GM23338 (cell line): Measurements from ENCODE around the gene ASB8. TPM values are rescaled to one million over a fixed set of nuclear protein-coding genes. Genes with fewer than 3 reads are reported as not detected.

ENCODE experiments used
- ATAC-seq: fragments of 200-7000 bp; cut with Tn5 transposase; 3 replicates; pipeline ENCODE4 v1.9.1; 2020
- DNase-seq: peaks from one replicate; pipeline ENCODE4 v3.0.0-alpha.2; 2015; ENCODE audit warnings: low spot score
- H2AFZ ChIP-seq: fragments of 200-600 bp; sonication (generic); 2 replicates; pipeline ENCODE4 v1.8.0; 2016; ENCODE audit warnings: antibody characterized with exemption, mild to moderate bottlenecking, moderate library complexity
- H3F3A ChIP-seq: fragments of 200-600 bp; sonication (generic); replicated peaks from 2 replicates; pipeline ENCODE4 v1.8.0; 2017; ENCODE audit warnings: antibody characterized with exemption, mixed run types, low read depth
- H3K27ac ChIP-seq: fragments of 200-600 bp; sonication (generic); 2 replicates; pipeline ENCODE4 v1.6.1; 2016; ENCODE audit warnings: low read depth
- H3K27me3 ChIP-seq: fragments of 200-600 bp; sonication (generic); 2 replicates; pipeline ENCODE4 v1.8.0; 2016; ENCODE audit warnings: mild to moderate bottlenecking, mixed run types, moderate library complexity; ENCODE audit not compliant: insufficient read depth
- H3K36me3 ChIP-seq: fragments of 200-600 bp; sonication (generic); 2 replicates; pipeline ENCODE4 v1.8.0; 2016; ENCODE audit warnings: mild to moderate bottlenecking; ENCODE audit not compliant: insufficient read depth
- H3K4me1 ChIP-seq: fragments of 200-600 bp; sonication (generic); 2 replicates; pipeline ENCODE4 v1.8.0; 2016; ENCODE audit warnings: mild to moderate bottlenecking, moderate library complexity; ENCODE audit not compliant: insufficient read depth
- H3K4me2 ChIP-seq: fragments of 200-600 bp; sonication (generic); 2 replicates; pipeline ENCODE4 v1.7.1; 2017; ENCODE audit warnings: mixed run types
- H3K4me3 ChIP-seq: fragments of 200-600 bp; sonication (generic); 2 replicates; pipeline ENCODE4 v1.6.1; 2016; ENCODE audit warnings: mixed run types
- H3K79me2 ChIP-seq: fragments of 200-600 bp; sonication (generic); replicated peaks from 2 replicates; pipeline ENCODE4 v1.8.0; 2017; ENCODE audit warnings: mild to moderate bottlenecking; ENCODE audit not compliant: insufficient read depth
- H3K9me2 ChIP-seq: fragments of 200-600 bp; sonication (generic); 2 replicates; pipeline ENCODE4 v1.8.0; 2017; ENCODE audit not compliant: insufficient read depth
- H4K20me1 ChIP-seq: fragments of 200-600 bp; sonication (generic); replicated peaks from 2 replicates; pipeline ENCODE4 v1.8.0; 2017; ENCODE audit warnings: mild to moderate bottlenecking; ENCODE audit not compliant: insufficient read depth
- H3K27ac Mint-ChIP-seq: 2 replicates; pipeline ENCODE4 v1.8.0; 2020; ENCODE audit warnings: inconsistent platforms, mild to moderate bottlenecking, moderate library complexity, mixed read lengths
- H3K27me3 Mint-ChIP-seq: 3 replicates; pipeline ENCODE4 v1.8.0; 2022; ENCODE audit warnings: low read depth, mild to moderate bottlenecking, moderate library complexity, mixed read lengths, inconsistent platforms; ENCODE audit not compliant: insufficient read depth, poor library complexity
- H3K36me3 Mint-ChIP-seq: 3 replicates; pipeline ENCODE4 v1.8.0; 2021; ENCODE audit warnings: low read depth, mild to moderate bottlenecking, inconsistent platforms, moderate library complexity, mixed read lengths
- H3K4me1 Mint-ChIP-seq: 3 replicates; pipeline ENCODE4 v1.8.0; 2020; ENCODE audit warnings: mild to moderate bottlenecking, inconsistent platforms, mixed read lengths
- H3K4me3 Mint-ChIP-seq: 3 replicates; pipeline ENCODE4 v1.8.0; 2021; ENCODE audit warnings: moderate library complexity, mild to moderate bottlenecking, inconsistent platforms, mixed read lengths
- H3K9me3 Mint-ChIP-seq: 3 replicates; pipeline ENCODE4 v1.8.0; 2020; ENCODE audit warnings: moderate library complexity, mild to moderate bottlenecking, inconsistent platforms, mixed read lengths
- CREB1 ChIP-seq: fragments of 250-450 bp; sonication (Bioruptor Pico); IDR thresholded peaks from 2 replicates; pipeline ENCODE4 v1.5.0; 2020; ENCODE audit warnings: low read depth, mild to moderate bottlenecking, moderate library complexity
- CTCF ChIP-seq, 2 experiments: fragments of 200-600 bp in 1 of 2; sonication (generic) in 1 of 2; conservative IDR thresholded peaks; 2 replicates each; pipeline versions ENCODE4 v1.5.1 to v1.6.1; 2016 to 2017; ENCODE audit warnings: antibody characterized with exemption in 2 of 2, low read depth in 2 of 2, mild to moderate bottlenecking in 2 of 2, moderate library complexity in 1 of 2
- ETS1 ChIP-seq: IDR thresholded peaks from 2 replicates; pipeline ENCODE4 v1.6.1; 2016; ENCODE audit warnings: antibody characterized with exemption
- EZH2 ChIP-seq: fragments of 200-600 bp; sonication (generic); IDR thresholded peaks from one replicate; pipeline ENCODE4 v1.8.0; 2017; ENCODE audit warnings: antibody characterized with exemption, mild to moderate bottlenecking, low read depth; ENCODE audit not compliant: unreplicated experiment
- EZH2phosphoT487 ChIP-seq: fragments of 200-600 bp; sonication (generic); IDR thresholded peaks from one replicate; pipeline ENCODE4 v1.8.1; 2018; ENCODE audit warnings: antibody characterized with exemption; ENCODE audit not compliant: unreplicated experiment
- JUNB ChIP-seq: IDR thresholded peaks from one replicate; pipeline ENCODE4 v1.6.1; 2016; ENCODE audit warnings: antibody characterized with exemption; ENCODE audit not compliant: unreplicated experiment
- NANOG ChIP-seq: IDR thresholded peaks from 2 replicates; pipeline ENCODE4 v1.6.1; 2016; ENCODE audit warnings: antibody characterized with exemption, borderline replicate concordance
- POLR2AphosphoS5 ChIP-seq: IDR thresholded peaks from 2 replicates; pipeline ENCODE4 v1.6.1; 2016; ENCODE audit warnings: antibody characterized with exemption, low read depth
- STAT1 ChIP-seq: IDR thresholded peaks from one replicate; pipeline ENCODE4 v1.6.1; 2016; ENCODE audit warnings: antibody characterized with exemption; ENCODE audit not compliant: unreplicated experiment
- ZNF114 ChIP-seq: fragments of 250-450 bp; sonication (Bioruptor Pico); IDR thresholded peaks from 2 replicates; pipeline ENCODE4 v1.5.0; 2020; ENCODE audit warnings: mild to moderate bottlenecking, moderate library complexity
- ZNF331 ChIP-seq: fragments of 250-450 bp; sonication (Bioruptor Pico); IDR thresholded peaks from 2 replicates; pipeline ENCODE4 v1.5.0; 2020; ENCODE audit warnings: low read depth, mild to moderate bottlenecking, moderate library complexity
- polyA plus RNA-seq: library from polyadenylated mRNA; unstranded; fragments of >200 nt; fragmentation: Nextera tagmentation; extraction: Ambion mirVana; gene quantifications from 2 replicates; pipeline ENCODE4 v1.2.1, GENCODE V29; 2016
- total RNA-seq: library from RNA; depleted of rRNA; stranded (reverse); fragments of >200 nt; shearing (Covaris generic); gene quantifications from 2 replicates; pipeline ENCODE4 v1.2.3, GENCODE V29; 2014
- TF ChIP-seq, protein P1 (sequence below): fragments of 250-450 bp; sonication (Bioruptor Pico); IDR thresholded peaks from 2 replicates; pipeline ENCODE4 v1.5.0; 2020; ENCODE audit warnings: mild to moderate bottlenecking, moderate library complexity
- TF ChIP-seq, protein P2 (sequence below): IDR thresholded peaks from one replicate; pipeline ENCODE4 v1.6.1; 2018; ENCODE audit warnings: antibody characterized with exemption; ENCODE audit not compliant: unreplicated experiment

ASB8 gene
- total and polyA plus RNA-seq, 2 experiments from 2014 or later: 5.4 to 8.4 TPM

- TF ChIP-seq, protein P1, sequence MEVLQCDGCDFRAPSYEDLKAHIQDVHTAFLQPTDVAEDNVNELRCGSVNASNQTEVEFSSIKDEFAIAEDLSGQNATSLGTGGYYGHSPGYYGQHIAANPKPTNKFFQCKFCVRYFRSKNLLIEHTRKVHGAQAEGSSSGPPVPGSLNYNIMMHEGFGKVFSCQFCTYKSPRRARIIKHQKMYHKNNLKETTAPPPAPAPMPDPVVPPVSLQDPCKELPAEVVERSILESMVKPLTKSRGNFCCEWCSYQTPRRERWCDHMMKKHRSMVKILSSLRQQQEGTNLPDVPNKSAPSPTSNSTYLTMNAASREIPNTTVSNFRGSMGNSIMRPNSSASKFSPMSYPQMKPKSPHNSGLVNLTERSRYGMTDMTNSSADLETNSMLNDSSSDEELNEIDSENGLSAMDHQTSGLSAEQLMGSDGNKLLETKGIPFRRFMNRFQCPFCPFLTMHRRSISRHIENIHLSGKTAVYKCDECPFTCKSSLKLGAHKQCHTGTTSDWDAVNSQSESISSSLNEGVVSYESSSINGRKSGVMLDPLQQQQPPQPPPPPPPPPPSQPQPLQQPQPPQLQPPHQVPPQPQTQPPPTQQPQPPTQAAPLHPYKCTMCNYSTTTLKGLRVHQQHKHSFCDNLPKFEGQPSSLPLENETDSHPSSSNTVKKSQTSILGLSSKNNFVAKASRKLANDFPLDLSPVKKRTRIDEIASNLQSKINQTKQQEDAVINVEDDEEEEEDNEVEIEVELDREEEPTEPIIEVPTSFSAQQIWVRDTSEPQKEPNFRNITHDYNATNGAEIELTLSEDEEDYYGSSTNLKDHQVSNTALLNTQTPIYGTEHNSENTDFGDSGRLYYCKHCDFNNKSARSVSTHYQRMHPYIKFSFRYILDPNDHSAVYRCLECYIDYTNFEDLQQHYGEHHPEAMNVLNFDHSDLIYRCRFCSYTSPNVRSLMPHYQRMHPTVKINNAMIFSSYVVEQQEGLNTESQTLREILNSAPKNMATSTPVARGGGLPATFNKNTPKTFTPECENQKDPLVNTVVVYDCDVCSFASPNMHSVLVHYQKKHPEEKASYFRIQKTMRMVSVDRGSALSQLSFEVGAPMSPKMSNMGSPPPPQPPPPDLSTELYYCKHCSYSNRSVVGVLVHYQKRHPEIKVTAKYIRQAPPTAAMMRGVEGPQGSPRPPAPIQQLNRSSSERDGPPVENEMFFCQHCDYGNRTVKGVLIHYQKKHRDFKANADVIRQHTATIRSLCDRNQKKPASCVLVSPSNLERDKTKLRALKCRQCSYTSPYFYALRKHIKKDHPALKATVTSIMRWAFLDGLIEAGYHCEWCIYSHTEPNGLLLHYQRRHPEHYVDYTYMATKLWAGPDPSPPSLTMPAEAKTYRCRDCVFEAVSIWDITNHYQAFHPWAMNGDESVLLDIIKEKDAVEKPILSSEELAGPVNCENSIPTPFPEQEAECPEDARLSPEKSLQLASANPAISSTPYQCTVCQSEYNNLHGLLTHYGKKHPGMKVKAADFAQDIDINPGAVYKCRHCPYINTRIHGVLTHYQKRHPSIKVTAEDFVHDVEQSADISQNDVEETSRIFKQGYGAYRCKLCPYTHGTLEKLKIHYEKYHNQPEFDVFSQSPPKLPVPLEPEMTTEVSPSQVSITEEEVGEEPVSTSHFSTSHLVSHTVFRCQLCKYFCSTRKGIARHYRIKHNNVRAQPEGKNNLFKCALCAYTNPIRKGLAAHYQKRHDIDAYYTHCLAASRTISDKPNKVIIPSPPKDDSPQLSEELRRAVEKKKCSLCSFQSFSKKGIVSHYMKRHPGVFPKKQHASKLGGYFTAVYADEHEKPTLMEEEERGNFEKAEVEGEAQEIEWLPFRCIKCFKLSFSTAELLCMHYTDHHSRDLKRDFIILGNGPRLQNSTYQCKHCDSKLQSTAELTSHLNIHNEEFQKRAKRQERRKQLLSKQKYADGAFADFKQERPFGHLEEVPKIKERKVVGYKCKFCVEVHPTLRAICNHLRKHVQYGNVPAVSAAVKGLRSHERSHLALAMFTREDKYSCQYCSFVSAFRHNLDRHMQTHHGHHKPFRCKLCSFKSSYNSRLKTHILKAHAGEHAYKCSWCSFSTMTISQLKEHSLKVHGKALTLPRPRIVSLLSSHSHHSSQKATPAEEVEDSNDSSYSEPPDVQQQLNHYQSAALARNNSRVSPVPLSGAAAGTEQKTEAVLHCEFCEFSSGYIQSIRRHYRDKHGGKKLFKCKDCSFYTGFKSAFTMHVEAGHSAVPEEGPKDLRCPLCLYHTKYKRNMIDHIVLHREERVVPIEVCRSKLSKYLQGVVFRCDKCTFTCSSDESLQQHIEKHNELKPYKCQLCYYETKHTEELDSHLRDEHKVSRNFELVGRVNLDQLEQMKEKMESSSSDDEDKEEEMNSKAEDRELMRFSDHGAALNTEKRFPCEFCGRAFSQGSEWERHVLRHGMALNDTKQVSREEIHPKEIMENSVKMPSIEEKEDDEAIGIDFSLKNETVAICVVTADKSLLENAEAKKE (CRISPR knock-in tag): no peak
- TF ChIP-seq STAT1: no peak
- TF ChIP-seq EZH2phosphoT487: no peak
- no peak for TF ChIP-seq NANOG
These were observed 25.8 kb downstream of the ASB8 start (continued) for GRCh38 chr12:48131517-48131916.

DNA sequence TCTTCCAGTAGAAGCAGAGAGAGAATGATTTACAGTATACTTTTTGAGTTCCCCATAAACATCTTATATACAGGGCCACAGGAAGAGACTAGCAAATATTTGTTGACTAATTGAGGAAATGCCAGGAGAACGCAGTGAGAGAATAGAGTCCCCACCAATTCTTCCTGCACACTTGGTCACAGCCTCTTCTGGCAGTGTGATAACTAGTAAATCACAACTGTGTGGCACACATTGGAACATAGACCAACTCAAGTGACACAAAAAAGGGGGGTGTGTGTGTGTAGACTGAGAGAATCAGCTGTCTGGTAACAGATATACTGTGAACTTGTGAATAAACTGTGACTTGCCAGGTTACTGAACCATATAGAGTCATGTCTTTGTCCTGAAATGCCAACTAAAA is 27.9 kb downstream of the ASB8 start:
- no peaks in the 10 kb centered on the region for H3K79me2 ChIP-seq
- Mint-ChIP-seq H3K9me3 (no peaks in the 10 kb centered on the region), H3K36me3 (peaks cover 68% of the 10 kb centered on the region), H3K4me3 (no peak overlapping the region), H3K27ac (no peak overlapping the region), H3K4me1 (no peaks in the 10 kb centered on the region), H3K27me3 (no peaks in the 10 kb centered on the region)
- DNase-seq (no peak), ATAC-seq (no peak)
- H4K20me1 ChIP-seq: peaks cover 6% of the 10 kb centered on the region; the same call in 1 of the 2 replicates
- no peak for TF ChIP-seq ZNF114 (CRISPR knock-in tag)
- TF ChIP-seq EZH2phosphoT487: no peak
- no peak for TF ChIP-seq ETS1
- no peak for TF ChIP-seq CTCF (conservative IDR thresholded peaks at IDR 0.05; ENCODE audit: low read depth in 2 of 2)
- TF ChIP-seq NANOG: no peak
- no peak for TF ChIP-seq ZNF331 (CRISPR knock-in tag)
- no peak for TF ChIP-seq POLR2AphosphoS5
- TF ChIP-seq, protein P2, sequence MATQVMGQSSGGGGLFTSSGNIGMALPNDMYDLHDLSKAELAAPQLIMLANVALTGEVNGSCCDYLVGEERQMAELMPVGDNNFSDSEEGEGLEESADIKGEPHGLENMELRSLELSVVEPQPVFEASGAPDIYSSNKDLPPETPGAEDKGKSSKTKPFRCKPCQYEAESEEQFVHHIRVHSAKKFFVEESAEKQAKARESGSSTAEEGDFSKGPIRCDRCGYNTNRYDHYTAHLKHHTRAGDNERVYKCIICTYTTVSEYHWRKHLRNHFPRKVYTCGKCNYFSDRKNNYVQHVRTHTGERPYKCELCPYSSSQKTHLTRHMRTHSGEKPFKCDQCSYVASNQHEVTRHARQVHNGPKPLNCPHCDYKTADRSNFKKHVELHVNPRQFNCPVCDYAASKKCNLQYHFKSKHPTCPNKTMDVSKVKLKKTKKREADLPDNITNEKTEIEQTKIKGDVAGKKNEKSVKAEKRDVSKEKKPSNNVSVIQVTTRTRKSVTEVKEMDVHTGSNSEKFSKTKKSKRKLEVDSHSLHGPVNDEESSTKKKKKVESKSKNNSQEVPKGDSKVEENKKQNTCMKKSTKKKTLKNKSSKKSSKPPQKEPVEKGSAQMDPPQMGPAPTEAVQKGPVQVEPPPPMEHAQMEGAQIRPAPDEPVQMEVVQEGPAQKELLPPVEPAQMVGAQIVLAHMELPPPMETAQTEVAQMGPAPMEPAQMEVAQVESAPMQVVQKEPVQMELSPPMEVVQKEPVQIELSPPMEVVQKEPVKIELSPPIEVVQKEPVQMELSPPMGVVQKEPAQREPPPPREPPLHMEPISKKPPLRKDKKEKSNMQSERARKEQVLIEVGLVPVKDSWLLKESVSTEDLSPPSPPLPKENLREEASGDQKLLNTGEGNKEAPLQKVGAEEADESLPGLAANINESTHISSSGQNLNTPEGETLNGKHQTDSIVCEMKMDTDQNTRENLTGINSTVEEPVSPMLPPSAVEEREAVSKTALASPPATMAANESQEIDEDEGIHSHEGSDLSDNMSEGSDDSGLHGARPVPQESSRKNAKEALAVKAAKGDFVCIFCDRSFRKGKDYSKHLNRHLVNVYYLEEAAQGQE: no peak
- no peak for TF ChIP-seq JUNB
- no peak for TF ChIP-seq EZH2
- TF ChIP-seq CREB1 (CRISPR knock-in tag): no peak
- no peak for TF ChIP-seq STAT1
- H2AFZ ChIP-seq: no peak overlapping the region
- H3K4me3 ChIP-seq: no peak overlapping the region
- H3K27me3 ChIP-seq: no peaks in the 10 kb centered on the region
- H3K4me2 ChIP-seq: no peak overlapping the region
- no peaks in the 10 kb centered on the region for H3K4me1 ChIP-seq
- no peaks in the 10 kb centered on the region for H3K9me2 ChIP-seq
- no peak overlapping the region; the same call in 1 of the 2 replicates for H3K27ac ChIP-seq
- H3F3A ChIP-seq: no peaks in the 10 kb centered on the region
- H3K36me3 ChIP-seq: peaks cover 50% of the 10 kb centered on the region
